B cell (primary cell): ENCODE results near the gene HEPACAM.

Source experiments
- CTCF ChIP-seq: fragments of 200-600 bp; IDR thresholded peaks from one replicate; pipeline ENCODE4 v1.8.0; 2022; ENCODE audit warnings: antibody characterized with exemption, mild to moderate bottlenecking
- EZH2 ChIP-seq: IDR thresholded peaks from 2 replicates; pipeline ENCODE4 v1.6.1; 2012; ENCODE audit warnings: borderline replicate concordance, low read depth, mild to moderate bottlenecking, moderate library complexity, low read length; ENCODE audit not compliant: insufficient read depth, poor library complexity, severe bottlenecking

- TF ChIP-seq CTCF (no peak), EZH2 (no peak)
Observed at GRCh38 chr11:124892146-124892545, 43.7 kb downstream of the HEPACAM start.
